Measurements from ENCODE around the gene ACHE. TPM values are rescaled to one million over a fixed set of nuclear protein-coding genes. Genes with fewer than 3 reads are reported as not detected.

The ACHE gene
- total RNA-seq, 4 donors from 2014 or later = 3.3 to 35.4 (median 25.3) TPM

DNA sequence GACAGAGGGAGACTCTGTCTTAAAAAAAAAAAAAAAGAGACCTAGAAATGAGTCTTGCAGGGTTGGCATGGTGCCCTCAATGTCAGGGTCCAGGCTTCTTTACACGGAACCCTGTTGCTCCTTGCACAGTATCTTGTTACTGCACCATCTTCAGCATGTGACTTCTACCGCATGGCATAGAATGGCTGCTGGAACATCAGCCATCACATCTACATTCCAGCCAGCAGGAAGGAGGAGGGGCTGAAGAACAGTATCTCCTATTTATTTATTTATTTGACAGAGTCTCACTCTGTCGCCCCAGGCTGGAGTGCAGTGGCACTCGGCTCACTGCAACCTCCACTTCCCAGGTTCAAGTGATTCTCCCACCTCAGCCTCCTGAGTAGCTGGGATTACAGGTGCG is 3.7 kb upstream of the ACHE start:
- TF ChIP-seq POLR2A (IDR thresholded peaks at IDR 0.05) = no peak
- TF ChIP-seq, protein P1, sequence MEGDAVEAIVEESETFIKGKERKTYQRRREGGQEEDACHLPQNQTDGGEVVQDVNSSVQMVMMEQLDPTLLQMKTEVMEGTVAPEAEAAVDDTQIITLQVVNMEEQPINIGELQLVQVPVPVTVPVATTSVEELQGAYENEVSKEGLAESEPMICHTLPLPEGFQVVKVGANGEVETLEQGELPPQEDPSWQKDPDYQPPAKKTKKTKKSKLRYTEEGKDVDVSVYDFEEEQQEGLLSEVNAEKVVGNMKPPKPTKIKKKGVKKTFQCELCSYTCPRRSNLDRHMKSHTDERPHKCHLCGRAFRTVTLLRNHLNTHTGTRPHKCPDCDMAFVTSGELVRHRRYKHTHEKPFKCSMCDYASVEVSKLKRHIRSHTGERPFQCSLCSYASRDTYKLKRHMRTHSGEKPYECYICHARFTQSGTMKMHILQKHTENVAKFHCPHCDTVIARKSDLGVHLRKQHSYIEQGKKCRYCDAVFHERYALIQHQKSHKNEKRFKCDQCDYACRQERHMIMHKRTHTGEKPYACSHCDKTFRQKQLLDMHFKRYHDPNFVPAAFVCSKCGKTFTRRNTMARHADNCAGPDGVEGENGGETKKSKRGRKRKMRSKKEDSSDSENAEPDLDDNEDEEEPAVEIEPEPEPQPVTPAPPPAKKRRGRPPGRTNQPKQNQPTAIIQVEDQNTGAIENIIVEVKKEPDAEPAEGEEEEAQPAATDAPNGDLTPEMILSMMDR (IDR thresholded peaks at IDR 0.05) = no peak
- no peak overlapping the region for H3K27ac ChIP-seq
- no peaks in the 10 kb centered on the region for H3K36me3 ChIP-seq
- no peak overlapping the region for H3K4me3 ChIP-seq
- H3K9me3 ChIP-seq = no peaks in the 10 kb centered on the region
- H3K27me3 ChIP-seq = peaks cover 0 to 16% of the 10 kb centered on the region in 2 donors
- no peak for DNase-seq
- H3K4me1 ChIP-seq = peaks cover 0 to 44% (median 17%) of the 10 kb centered on the region in 4 donors

- peak in 2 of 3 donors; percentile 69 to 81 for DNase-seq
- peak overlapping the region in 3 of 4 donors; percentile 36 to 86 (median 82) for H3K27ac ChIP-seq
- peaks cover 0 to 16% of the 10 kb centered on the region in 2 donors for H3K27me3 ChIP-seq
- H3K9me3 ChIP-seq = no peaks in the 10 kb centered on the region
- peak in 1 of 2 donors; percentile 46 for TF ChIP-seq POLR2A (IDR thresholded peaks at IDR 0.05)
- TF ChIP-seq, protein P1 (IDR thresholded peaks at IDR 0.05) = peak in 1 of 6 experiments; percentile 7
- H3K4me1 ChIP-seq = peaks cover 0 to 51% (median 17%) of the 10 kb centered on the region in 4 donors
- no peak overlapping the region for H3K4me3 ChIP-seq
- H3K36me3 ChIP-seq = no peaks in the 10 kb centered on the region
These were observed 2.2 kb upstream of the ACHE start for GRCh38 chr7:100897772-100898454.

- no peaks in the 10 kb centered on the region for H3K36me3 ChIP-seq
- H3K27me3 ChIP-seq = peaks cover 0 to 16% of the 10 kb centered on the region in 2 donors
- no peaks in the 10 kb centered on the region for H3K9me3 ChIP-seq
- TF ChIP-seq, protein P1 (IDR thresholded peaks at IDR 0.05) = peak; percentile 61 to 91 (median 77)
- TF ChIP-seq POLR2A (IDR thresholded peaks at IDR 0.05) = no peak
- H3K4me3 ChIP-seq = peak overlapping the region in 3 of 4 donors; percentile 60 to 70 (median 62)
- peaks cover 0 to 44% (median 17%) of the 10 kb centered on the region in 4 donors for H3K4me1 ChIP-seq
- peak in 2 of 3 donors; percentile 83 to 88 for DNase-seq
- peak overlapping the region in 3 of 4 donors; percentile 36 to 86 (median 82) for H3K27ac ChIP-seq
These were observed 1.3 kb upstream of the ACHE start for GRCh38 chr7:100896732-100897608.

- TF ChIP-seq, protein P1 (IDR thresholded peaks at IDR 0.05) = no peak
- peak; percentile 40 to 71 for TF ChIP-seq POLR2A (IDR thresholded peaks at IDR 0.05)
- Histone ChIP-seq H3K9me3 (no peaks in the 10 kb centered on the region), H3K36me3 (no peaks in the 10 kb centered on the region), H3K27ac (peak overlapping the region in 3 of 4 donors; percentile 35 to 86 (median 82)), H3K27me3 (peaks cover 0 to 16% of the 10 kb centered on the region in 2 donors), H3K4me1 (peaks cover 0 to 46% (median 18%) of the 10 kb centered on the region in 4 donors), H3K4me3 (peak overlapping the region; percentile 37 to 70 (median 61))
- DNase-seq = peak in 2 of 3 donors; percentile 81 to 84
These were observed 456 bp upstream of the ACHE start for GRCh38 chr7:100895956-100896731.
